Activated T-cell treated with anti-CD3 and anti-CD28 coated beads for 1 hour (primary cell): Measurements from ENCODE around the gene MSRB3.
"Not testable (repeated sequence)": the region's sequence is repeated elsewhere in the genome, so short reads cannot be mapped to it uniquely, and the experiment has no call there.

Experiments
- DNase-seq: peaks from one replicate; pipeline ENCODE4 v3.0.0-alpha.2; 2020; ENCODE audit warnings: low read depth

MSRB3 gene

GRCh38 chr12:65458718-65459117, 180.2 kb downstream of the MSRB3 start:
- no peak for DNase-seq

DNA sequence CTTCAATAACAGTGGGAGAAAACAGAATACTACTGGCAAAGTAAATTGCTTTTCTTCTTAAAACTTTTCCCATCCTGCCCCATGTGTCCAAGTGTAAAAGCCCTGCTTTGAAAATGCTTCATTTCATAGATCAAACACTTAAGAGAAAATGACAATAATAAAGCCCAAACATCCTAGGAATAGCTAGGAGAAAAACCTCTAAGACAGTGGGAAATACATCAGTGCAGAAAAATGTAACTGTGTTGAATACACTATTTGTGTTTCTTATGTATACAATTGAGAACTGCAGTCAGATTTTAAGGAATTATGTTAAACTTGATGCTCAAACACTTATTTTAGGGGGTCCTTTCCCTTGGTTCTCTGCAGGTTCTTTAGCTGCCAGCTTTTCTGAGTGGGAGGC, 181.1 kb downstream of the MSRB3 start:
- no peak for DNase-seq

DNA sequence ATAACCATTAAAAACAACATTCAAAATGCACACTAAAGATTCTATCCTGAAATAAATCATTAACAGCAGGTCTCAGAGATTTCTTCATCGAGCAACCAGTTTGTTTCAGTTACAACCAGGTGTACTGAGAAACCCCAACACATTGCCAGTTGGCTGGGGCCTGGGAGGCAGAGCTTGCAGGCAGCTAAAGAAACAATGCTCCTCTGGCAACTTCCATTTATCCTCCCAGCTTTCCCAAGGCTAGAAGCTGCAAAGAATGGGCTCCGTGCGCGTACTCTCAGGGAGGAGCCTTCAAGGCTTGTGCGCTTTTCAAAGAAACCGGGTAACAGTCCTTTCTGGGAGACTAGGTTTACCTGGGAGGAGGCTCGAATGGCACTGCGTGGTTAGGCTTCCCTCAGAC, 181.6 kb downstream of the MSRB3 start:
- DNase-seq: no peak

DNA sequence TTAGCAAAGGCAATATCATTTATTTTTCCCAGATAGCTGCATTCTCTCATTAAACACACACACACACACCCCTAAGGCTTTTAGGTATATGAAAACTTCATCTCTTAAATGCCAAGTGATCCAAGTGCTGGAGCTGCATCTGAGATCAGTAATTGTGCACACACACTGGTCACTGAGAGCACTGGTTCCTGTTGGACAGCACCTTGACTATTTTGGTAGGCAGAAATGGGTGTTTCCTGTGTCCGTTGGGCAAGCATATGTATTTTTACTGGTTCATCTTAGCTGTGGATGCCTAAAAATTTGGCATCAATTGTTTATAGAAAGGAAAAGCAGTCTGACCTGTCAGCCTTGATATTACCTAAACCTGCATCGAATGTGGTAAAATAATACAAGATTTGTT, 182.5 kb downstream of the MSRB3 start:
- DNase-seq: no peak

DNA sequence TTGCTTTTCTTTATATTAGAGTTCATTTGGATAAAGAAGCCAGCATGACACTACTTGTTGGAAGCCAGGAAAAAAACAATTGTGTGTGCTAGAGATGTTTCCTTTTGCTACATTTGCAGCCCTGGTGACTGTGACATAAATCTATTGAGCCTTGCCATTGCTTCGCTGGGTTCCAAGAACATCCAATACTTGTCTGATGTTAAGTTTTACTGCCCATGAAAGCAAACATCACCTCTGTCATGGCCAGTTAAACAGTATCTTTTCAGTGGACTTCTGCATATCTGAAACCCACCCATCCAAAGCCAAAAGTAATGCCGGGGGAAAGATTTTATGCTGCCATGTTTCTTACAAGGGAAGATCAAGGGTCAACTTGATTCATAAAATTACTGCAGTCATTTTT, 184.0 kb downstream of the MSRB3 start:
- DNase-seq: no peak

DNA sequence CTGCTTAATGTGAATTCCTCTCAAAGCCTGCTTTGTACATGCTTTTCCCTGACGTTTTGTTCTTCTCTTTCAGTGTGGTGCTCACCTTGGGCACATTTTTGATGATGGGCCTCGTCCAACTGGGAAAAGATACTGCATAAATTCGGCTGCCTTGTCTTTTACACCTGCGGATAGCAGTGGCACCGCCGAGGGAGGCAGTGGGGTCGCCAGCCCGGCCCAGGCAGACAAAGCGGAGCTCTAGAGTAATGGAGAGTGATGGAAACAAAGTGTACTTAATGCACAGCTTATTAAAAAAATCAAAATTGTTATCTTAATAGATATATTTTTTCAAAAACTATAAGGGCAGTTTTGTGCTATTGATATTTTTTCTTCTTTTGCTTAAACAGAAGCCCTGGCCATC, 184.6 kb downstream of the MSRB3 start:
- DNase-seq: no peak

- DNase-seq: no peak
These were observed 185.1 kb downstream of the MSRB3 start for GRCh38 chr12:65463611-65464010.

- DNase-seq: no peak
These were observed 186.4 kb downstream of the MSRB3 start for GRCh38 chr12:65464930-65465329.

DNA sequence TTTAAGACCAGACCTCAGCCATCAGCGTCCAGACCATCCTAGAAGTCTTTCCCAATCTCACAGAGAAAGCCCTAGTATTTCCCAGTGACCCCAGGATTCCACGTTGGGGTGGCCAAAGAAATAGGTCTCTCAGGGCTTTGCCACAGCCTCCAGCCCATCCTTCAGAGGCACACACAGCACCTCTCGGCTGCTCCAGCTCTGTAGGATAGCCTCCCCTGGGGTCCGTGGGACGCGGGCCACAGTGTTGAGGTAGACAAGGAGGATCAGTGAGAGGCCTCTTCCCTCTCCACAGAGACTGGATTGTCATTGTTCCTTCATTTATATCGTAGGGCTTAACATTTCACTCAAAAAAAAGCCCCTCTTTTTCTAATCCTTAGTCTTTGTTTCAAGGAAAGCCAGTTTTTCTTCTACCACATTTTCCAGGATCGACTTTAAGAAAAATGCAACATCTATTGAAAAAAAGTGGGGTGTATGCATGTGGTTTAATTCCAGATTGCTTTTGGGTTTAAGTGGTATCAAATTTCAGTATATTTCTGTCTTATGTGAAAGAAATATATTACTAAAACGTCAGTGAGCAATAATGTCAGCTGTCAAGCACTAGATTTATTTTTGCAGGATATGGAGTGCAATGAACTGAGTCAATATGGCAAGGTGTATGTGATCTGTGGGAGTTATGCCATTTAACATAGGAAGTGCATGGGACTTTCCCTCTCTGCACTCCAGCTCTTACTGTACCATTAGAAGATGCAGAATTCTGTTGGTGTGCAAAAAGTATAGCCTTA, 187.5 kb downstream of the MSRB3 start:
- no peak for DNase-seq

DNA sequence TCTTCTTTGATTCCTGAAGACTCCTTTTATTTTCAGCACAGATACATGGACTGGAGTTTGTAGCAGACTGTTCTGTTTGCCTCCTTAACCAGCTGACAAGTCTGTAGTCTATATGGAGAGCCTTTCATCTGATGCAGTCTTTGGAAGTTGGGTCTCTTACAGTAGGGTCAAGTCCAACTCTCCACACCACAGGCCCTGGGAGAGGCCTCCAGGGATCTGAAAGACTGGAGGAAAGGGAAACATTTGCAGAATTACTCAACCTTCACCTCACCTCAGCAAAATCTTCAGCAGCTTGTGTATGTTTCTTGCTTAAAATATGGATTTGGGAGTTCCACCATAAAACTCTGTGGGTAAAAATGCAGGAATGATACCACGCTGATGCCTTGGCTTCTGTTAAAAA, 188.4 kb downstream of the MSRB3 start:
- no peak for DNase-seq

- no peak for DNase-seq
These were observed 191.8 kb downstream of the MSRB3 start for GRCh38 chr12:65470256-65470655.

DNA sequence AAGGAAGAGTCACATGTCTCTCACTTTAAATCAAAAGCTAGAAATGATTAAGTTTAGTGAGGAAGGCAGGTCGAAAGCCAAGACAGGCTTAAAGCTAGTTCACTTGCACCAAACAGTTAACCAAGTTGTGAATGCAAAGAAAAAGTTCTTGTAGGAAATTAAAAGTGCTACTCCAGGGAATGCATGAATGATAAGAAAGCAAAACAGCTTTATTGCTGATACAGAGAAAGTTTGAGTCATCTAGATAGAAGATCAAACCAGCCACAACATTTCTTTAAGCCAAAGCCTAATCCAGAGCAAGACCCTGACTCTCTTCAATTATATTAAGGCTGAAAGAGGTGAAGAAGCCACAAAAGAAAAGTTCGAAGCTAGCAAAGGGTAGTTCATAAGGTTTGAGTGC, 193.6 kb downstream of the MSRB3 start:
- DNase-seq: no peak

DNA sequence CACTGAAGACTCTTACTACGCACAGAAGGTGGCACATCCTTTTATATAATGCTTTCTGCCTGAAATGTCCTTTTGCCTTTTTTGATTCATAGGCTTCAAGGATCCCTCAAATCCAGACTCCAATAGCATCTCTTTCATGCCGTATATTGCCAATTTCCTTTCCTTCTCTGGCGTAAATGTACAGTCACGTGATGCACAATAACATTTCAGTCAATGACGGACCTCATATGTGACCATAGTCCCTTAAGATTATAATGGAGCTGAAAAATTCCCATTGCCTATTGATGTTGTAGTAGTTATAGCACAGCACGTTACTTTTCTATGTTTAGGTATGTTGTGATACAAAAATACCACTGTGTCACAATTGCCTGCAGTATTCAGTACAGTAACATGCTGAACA, 196.3 kb downstream of the MSRB3 start:
- no peak for DNase-seq

GRCh38 chr12:65477721-65478120, 199.2 kb downstream of the MSRB3 start:
- no peak for DNase-seq

- DNase-seq: not testable (repeated sequence)
These were observed 205.5 kb downstream of the MSRB3 start for GRCh38 chr12:65483891-65484516.

GRCh38 chr12:65488197-65488596, 209.7 kb downstream of the MSRB3 start:
- DNase-seq: no peak

- DNase-seq: no peak
These were observed 211.8 kb downstream of the MSRB3 start for GRCh38 chr12:65490250-65490649.

DNA sequence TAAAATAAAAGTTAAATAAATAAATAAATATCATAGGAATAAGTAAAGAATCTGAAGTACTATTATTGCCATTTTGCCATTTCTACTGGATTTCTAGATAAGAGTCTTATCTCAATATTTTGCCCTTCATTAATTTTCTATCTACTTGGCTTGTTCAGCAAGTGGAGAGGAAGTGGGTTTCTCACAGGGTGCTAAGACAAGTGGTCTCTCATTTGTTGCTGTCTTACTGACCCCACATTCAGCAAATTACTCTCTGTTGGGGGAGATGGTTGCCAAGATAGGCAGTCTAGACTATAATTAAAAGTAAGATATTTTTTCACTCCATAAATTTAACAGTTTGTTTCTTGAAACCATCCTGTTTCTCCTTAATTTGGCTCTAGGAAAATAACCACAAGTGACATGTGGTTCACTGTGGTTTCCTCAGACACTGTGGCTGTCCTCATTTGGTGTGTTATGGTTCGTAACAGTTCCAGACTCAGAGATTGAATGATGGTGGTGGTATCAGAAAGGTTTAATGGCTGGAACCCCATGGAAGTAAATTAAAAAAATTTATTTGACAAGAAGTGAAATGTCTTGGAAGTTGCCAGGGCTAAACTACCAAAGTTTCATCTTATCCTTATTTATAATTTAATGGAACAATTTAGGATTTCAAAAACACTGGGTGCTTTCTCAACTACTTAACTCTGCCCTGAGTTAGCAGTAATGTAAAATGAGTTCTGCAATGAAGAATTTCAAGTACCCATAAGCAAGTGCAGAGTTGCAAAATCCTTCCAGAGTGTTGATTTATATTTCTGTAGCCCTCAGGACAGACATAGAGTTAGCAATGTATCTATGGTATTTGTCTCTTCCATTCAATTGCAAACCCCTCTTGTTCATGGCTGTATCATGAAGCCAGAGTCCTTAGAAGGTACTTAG, 214.8 kb downstream of the MSRB3 start:
- no peak for DNase-seq

- DNase-seq: no peak
These were observed 215.4 kb downstream of the MSRB3 start for GRCh38 chr12:65493913-65494245.

GRCh38 chr12:65494537-65494936, 216.1 kb downstream of the MSRB3 start:
- DNase-seq: no peak

DNA sequence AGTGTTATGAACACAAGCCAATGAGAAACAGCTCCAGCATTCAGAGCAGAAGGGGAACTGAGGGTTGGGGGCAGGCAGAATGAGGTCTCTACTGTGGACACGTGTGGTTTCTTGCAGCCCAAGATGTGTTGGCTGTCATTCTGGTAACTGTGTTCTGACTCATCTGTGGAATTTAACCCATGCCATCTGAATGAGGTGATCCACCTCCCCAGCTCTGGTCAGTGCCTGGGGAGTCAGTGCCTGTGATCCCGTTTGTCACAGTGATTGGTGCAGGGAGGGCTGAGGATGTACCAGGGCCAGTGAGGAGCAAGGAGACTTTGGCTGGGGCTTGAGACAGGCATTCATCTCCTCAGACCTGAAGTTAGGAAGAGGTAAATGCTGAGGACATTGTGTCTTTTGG, 216.8 kb downstream of the MSRB3 start:
- DNase-seq: no peak

DNA sequence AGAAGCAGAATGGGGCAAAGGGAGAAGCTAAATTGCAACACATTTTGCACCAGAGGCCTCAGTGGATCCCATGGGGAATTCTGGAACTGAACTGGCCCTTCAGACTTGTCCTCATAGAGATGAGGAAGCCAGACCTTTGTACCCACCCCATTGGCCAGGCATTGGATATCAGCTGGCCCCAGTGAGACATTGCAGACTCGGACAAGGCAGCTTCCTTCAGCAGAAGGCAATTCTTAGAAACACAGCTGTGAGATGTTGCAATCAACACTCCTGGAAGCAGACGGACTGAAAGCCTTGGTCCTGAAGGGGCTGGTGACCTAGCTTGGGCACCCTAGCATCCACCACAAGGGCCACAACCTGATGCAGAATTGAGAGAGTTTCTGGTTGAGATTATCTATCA, 218.1 kb downstream of the MSRB3 start:
- no peak for DNase-seq

DNA sequence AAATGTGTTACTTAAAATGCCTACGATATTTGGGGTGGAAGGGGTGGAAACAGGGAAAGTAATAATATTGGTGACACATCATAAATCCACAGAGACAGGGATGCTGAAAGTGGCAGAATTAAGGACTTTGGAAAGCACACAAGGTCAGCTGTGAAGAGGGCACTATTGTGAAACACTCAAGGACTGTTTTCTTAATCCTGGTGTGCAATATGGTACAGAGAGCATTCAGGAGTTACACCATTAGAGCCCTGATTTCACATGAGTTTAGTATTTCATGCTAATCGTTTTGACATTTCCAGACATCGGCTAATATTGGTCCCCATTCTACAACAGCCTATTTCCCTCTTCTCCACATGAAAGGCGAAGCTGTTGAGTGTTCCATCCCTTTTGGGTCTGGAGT, 219.2 kb downstream of the MSRB3 start:
- DNase-seq: no peak
